Mucosa of descending colon (tissue), 3 donors: ENCODE measurements around the gene WDR35. TPM values are rescaled to one million over a fixed set of nuclear protein-coding genes. Genes with fewer than 3 reads are reported as not detected.

Experiments used
- ATAC-seq: fragments of 200-7000 bp; cut with Tn5 transposase; one replicate; pipeline ENCODE4 v1.9.1; 2020; ENCODE audit warnings: mild to moderate bottlenecking, moderate library complexity
- DNase-seq, 3 donors: peaks; one replicate each; pipeline ENCODE4 v3.0.0-alpha.2; 2020
- H3K36me3 ChIP-seq: fragments of 200-600 bp; one replicate; pipeline ENCODE4 v1.8.0; 2021; ENCODE audit warnings: low read depth, mild to moderate bottlenecking
- H3K4me1 ChIP-seq: fragments of 200-600 bp; one replicate; pipeline ENCODE4 v1.8.0; 2021; ENCODE audit warnings: low read depth, mild to moderate bottlenecking
- H3K4me3 ChIP-seq: fragments of 200-600 bp; one replicate; pipeline ENCODE4 v1.8.0; 2021; ENCODE audit warnings: mild to moderate bottlenecking
- H3K9me3 ChIP-seq: fragments of 200-600 bp; one replicate; pipeline ENCODE4 v1.8.0; 2021; ENCODE audit warnings: mild to moderate bottlenecking
- intact Hi-C, 2 donors: fragments of 100-400 bp; cut with DNase I in 1 of 2; cut with micrococcal nuclease in 1 of 2; formaldehyde crosslinking; loops; one replicate each; pipeline versions ENCODE4 v1.11.0 to v1.11.1; 2022; cut with DNase I, micrococcal nuclease
- total RNA-seq, 3 donors: library from RNA; stranded (reverse); fragmentation: NEBNext Ultra II Directional in 2 of 3; extraction: Animal tissue kit (Norgen Biotek cat#: 25700) in 2 of 3; gene quantifications; one replicate each; pipeline versions ENCODE4 v1.2.1 to v1.2.4, GENCODE V29; 2021 to 2023
- TF ChIP-seq, protein P1 (sequence below): fragments of 200-600 bp; IDR thresholded peaks from one replicate; pipeline ENCODE4 v1.8.0; 2022; ENCODE audit warnings: antibody characterized with exemption, mild to moderate bottlenecking
- donor health status: DM: no; HTN: no; CAD: no; lungs with moderate emphysema.
- donor health status: DM: no; HTN: no; CAD: no.
- donor health status: DM: no; HTN: yes; CAD: no.

WDR35 gene
- total RNA-seq, 3 donors from 2014 or later, result 1.9 to 8.8 (median 2.7) TPM

DNA sequence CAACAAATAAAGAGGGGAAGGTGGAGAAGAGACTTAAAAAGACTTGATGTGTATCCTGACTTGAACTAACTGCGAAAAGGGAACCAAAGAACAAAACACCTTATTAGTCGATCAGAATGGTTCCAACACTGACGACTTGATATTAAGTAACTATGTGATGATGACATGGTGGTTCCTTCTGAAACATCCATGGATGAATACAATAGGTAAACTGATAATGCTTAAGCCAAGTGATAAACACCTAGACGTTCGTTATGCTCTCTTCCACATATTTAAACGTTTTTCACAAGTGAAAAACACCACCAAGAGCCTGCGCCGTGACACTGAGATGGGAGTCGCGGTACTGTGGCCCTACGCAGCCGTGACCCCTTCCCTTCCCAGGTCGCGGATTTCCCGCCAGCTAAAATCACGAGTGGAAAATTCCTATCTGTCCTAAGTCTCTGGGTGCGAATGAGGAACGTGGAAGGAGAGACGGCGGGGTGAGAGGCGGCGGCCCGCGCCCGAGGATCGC, 88.9 kb downstream of the WDR35 start:
- H3K9me3 ChIP-seq, result no peaks in the 10 kb centered on the region
- DNase-seq (no peak), ATAC-seq (peak; percentile 36)
- peak overlapping the region; percentile 78 for H3K4me3 ChIP-seq
- TF ChIP-seq, protein P1, sequence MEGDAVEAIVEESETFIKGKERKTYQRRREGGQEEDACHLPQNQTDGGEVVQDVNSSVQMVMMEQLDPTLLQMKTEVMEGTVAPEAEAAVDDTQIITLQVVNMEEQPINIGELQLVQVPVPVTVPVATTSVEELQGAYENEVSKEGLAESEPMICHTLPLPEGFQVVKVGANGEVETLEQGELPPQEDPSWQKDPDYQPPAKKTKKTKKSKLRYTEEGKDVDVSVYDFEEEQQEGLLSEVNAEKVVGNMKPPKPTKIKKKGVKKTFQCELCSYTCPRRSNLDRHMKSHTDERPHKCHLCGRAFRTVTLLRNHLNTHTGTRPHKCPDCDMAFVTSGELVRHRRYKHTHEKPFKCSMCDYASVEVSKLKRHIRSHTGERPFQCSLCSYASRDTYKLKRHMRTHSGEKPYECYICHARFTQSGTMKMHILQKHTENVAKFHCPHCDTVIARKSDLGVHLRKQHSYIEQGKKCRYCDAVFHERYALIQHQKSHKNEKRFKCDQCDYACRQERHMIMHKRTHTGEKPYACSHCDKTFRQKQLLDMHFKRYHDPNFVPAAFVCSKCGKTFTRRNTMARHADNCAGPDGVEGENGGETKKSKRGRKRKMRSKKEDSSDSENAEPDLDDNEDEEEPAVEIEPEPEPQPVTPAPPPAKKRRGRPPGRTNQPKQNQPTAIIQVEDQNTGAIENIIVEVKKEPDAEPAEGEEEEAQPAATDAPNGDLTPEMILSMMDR, result no peak
- H3K36me3 ChIP-seq, result no peaks in the 10 kb centered on the region
- peaks cover 13% of the 10 kb centered on the region for H3K4me1 ChIP-seq
- intact Hi-C loops, result no loop called here

DNA sequence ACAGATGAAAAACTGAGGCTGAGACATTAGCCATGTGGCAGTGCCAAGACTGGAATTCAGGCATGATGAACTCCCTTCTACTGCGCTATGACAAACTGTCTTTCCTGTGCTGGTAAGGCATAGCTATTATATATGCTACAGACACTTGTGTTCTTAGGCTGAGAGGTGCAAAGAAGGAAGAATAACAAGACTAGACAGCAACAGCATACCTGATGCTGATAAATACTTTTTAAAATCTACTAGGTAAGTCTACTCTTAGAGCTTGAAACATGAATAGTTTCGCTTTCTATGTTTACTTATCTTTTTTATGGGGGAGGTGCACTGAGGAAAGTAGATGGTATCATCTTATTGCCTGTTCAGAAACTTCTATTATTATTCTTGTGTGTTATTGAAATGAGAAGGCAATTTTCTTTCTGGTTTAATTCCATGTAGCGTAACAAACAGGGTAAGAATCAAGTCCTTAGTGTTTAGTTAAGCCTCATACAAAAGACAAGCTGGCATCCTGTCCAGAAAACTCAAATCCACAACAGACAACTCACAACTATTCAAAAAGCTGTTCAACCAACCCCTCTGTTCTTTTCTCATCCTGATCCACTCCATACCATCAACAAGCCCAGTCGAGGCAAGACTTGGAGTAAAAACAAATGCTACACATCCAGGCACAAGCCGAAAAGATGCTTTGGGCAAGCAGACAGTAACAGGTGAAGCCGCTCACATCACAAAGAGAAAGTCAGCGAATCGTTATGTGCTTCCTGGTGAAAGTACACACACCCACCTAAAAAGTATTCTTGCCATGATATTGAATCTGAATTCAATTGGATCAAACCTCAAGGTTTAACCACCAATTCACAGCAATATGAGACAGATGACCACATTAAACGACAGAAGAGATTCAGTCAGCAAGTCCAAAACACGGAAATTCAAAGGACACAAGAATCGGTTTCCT, 89.6 kb downstream of the WDR35 start:
- intact Hi-C loops, result no loop called here
- H3K9me3 ChIP-seq, result no peaks in the 10 kb centered on the region
- no peaks in the 10 kb centered on the region for H3K36me3 ChIP-seq
- peak in 1 of 3 donors; percentile 18 for DNase-seq
- H3K4me3 ChIP-seq, result no peak overlapping the region
- ATAC-seq, result peak; percentile 15
- H3K4me1 ChIP-seq, result peaks cover 13% of the 10 kb centered on the region
- TF ChIP-seq, protein P1, result no peak

DNA sequence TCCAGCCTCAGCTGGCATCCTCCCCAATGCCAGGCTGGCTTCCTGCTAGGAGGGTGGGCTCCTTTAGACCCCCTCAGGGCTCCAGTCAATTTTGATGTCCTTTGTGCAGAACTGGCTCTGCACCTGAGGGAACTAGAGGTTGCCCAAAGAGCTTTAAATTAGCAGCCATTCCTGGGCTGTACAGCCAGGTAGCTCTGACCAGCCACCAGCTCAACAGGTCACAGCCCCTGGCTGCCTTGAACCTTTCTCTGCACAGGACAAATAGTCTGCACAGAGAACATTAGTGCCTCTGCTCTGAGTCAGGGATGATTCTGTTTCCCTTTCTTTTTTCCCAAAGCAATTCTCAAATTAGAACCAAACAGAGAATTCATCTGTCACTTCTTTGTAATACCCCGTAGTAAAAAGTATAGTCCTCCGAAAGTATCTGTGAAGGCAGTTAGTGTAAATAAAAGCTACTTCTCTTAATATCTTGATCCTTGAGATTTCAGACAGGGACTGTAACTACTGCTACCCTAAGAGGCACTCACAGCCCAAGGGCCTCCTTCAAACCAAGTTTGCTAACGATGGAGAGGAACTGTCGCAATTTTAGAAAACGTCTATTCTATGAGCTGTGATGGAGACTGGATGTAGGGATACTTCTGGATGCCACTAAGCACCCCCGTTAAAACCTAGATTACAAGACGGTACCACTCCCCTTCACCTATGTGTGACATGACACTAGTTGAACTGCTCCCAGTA, 91.1 kb downstream of the WDR35 start:
- no peak for ATAC-seq
- H3K4me3 ChIP-seq, result no peak overlapping the region
- no peak for DNase-seq
- H3K9me3 ChIP-seq, result no peaks in the 10 kb centered on the region
- peaks cover 13% of the 10 kb centered on the region for H3K4me1 ChIP-seq
- H3K36me3 ChIP-seq, result no peaks in the 10 kb centered on the region
- intact Hi-C loops, result no loop called here
- TF ChIP-seq, protein P1, result no peak

DNA sequence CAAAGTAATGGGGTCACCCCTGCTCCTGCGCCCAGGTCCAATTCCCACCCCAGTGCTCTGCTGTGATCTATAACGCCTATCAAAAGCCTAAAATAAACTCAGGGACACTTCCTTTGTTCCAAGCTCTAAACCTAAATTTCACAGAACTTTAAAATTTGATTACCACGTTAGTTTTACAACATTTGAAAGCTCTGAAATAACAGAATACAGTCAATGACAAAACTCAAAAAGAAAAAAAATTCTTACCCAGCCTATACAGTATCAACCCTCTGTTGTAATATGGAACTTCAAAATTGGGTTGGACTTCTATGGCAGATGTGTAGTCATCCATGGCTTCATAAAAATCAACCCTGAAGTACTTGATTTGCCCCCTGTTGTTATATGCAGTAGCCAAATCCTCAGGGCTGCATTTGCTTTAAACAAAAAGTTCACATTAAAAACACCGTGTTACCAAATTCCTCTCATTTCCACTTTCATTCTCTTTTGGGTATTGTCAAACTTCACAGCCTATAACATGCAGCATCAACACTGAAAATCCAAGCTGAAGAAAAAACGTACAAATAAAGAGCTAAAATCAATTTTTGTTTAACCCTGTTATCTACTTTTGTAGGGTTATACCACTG, 92.2 kb downstream of the WDR35 start:
- ATAC-seq, result no peak
- Histone ChIP-seq H3K9me3 (no peaks in the 10 kb centered on the region), H3K4me3 (no peak overlapping the region), H3K4me1 (peaks cover 13% of the 10 kb centered on the region), H3K36me3 (no peaks in the 10 kb centered on the region)
- intact Hi-C loops, result no loop called here
- DNase-seq, result no peak
- TF ChIP-seq, protein P1, result no peak

DNA sequence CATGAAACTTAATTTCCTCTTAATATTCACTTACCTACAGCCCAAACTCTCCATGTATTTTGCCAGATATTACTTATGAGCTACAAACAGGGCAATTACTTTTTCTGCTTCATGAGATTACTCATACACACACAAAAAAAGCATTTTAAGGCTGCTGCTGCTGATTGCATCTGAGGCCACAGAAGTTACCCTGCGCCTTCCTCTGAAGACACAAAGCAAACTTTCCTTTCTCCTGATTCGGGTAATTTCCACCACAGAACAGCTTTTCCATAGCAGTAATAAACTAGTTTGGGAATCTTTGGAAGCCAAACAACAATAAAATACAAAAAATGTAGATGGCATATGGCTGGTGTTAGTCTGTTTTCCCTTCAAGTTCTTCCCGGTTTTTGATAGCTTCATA, 94.4 kb downstream of the WDR35 start:
- intact Hi-C loops, result no loop called here
- Histone ChIP-seq H3K4me1 (peaks cover 13% of the 10 kb centered on the region), H3K9me3 (no peaks in the 10 kb centered on the region), H3K4me3 (no peak overlapping the region), H3K36me3 (no peaks in the 10 kb centered on the region)
- ATAC-seq (no peak), DNase-seq (no peak)
- TF ChIP-seq, protein P1, result no peak
